Liver (tissue), 9 donors: ENCODE data around the gene JMJD4. TPM values are rescaled to one million over a fixed set of nuclear protein-coding genes. Genes with fewer than 3 reads are reported as not detected.

Experiments
- DNase-seq: peaks from one replicate; pipeline ENCODE4 v3.0.0-alpha.2; 2017; ENCODE audit warnings: low spot score
- H3K27ac ChIP-seq, 2 donors: one replicate each; pipeline ENCODE4 v1.7.0; 2013; ENCODE audit warnings: inconsistent platforms in 2 of 2, low read length in 2 of 2, control low read depth in 1 of 2, low read depth in 1 of 2, mild to moderate bottlenecking in 1 of 2
- H3K27me3 ChIP-seq, 4 donors: one replicate each; pipeline versions ENCODE4 v1.6.1 to v1.7.0; 2013; ENCODE audit warnings: low read length in 3 of 4, inconsistent platforms in 1 of 4, mild to moderate bottlenecking in 1 of 4, moderate library complexity in 1 of 4; ENCODE audit not compliant: control insufficient read depth in 4 of 4, insufficient read depth in 4 of 4
- H3K36me3 ChIP-seq, 4 donors: one replicate each; pipeline versions ENCODE4 v1.6.1 to v1.7.0; 2013; ENCODE audit warnings: low read length in 3 of 4, mild to moderate bottlenecking in 3 of 4, low read depth in 1 of 4, moderate library complexity in 1 of 4; ENCODE audit not compliant: control insufficient read depth in 4 of 4, insufficient read depth in 3 of 4
- H3K4me1 ChIP-seq, 4 donors: one replicate each; pipeline versions ENCODE4 v1.6.1 to v1.7.0; 2013; ENCODE audit warnings: low read length in 3 of 4, mild to moderate bottlenecking in 3 of 4, moderate library complexity in 1 of 4; ENCODE audit not compliant: control insufficient read depth in 4 of 4, insufficient read depth in 4 of 4
- H3K4me3 ChIP-seq, 3 donors: one replicate each; pipeline versions ENCODE4 v1.6.1 to v1.7.0; 2013; ENCODE audit warnings: low read length in 3 of 3, control low read depth in 1 of 3, low read depth in 1 of 3, mild to moderate bottlenecking in 1 of 3
- H3K9ac ChIP-seq, 2 donors: one replicate each; pipeline ENCODE4 v1.7.0; 2013; ENCODE audit warnings: low read length in 2 of 2, mild to moderate bottlenecking in 2 of 2, moderate library complexity in 2 of 2, control low read depth in 1 of 2, low read depth in 1 of 2
- H3K9me3 ChIP-seq, 4 donors: one replicate each; pipeline versions ENCODE4 v1.6.1 to v1.7.0; 2013; ENCODE audit warnings: low read length in 3 of 4; ENCODE audit not compliant: control insufficient read depth in 4 of 4
- ATF3 ChIP-seq: IDR thresholded peaks from 2 replicates; pipeline ENCODE4 v1.6.1; 2016; ENCODE audit warnings: antibody characterized with exemption
- CTCF ChIP-seq: fragments of 150-350 bp; IDR thresholded peaks from 2 replicates; pipeline ENCODE4 v1.5.1; 2017; ENCODE audit warnings: improper control_type of control experiment, low read depth, low read length; ENCODE audit not compliant: missing input control
- EGR1 ChIP-seq, 2 donors: IDR thresholded peaks; 2 replicates each; pipeline ENCODE4 v1.6.1; 2016 to 2018; ENCODE audit warnings: antibody characterized with exemption in 2 of 2, low read depth in 2 of 2
- FOXA1 ChIP-seq: IDR thresholded peaks from 2 replicates; pipeline ENCODE4 v1.6.1; 2016; ENCODE audit warnings: antibody characterized with exemption
- FOXA2 ChIP-seq: IDR thresholded peaks from 2 replicates; pipeline ENCODE4 v1.6.1; 2016; ENCODE audit warnings: antibody characterized with exemption
- GABPA ChIP-seq, 2 donors: IDR thresholded peaks in 1 of 2; conservative IDR thresholded peaks in 1 of 2; 2 replicates each; pipeline ENCODE4 v1.6.1; 2016; ENCODE audit warnings: antibody characterized with exemption in 2 of 2, mild to moderate bottlenecking in 1 of 2, moderate library complexity in 1 of 2
- HNF4A ChIP-seq, 2 donors: conservative IDR thresholded peaks; 2 replicates each; pipeline ENCODE4 v1.6.1; 2016; ENCODE audit warnings: antibody characterized with exemption in 2 of 2, mild to moderate bottlenecking in 2 of 2
- HNF4G ChIP-seq: IDR thresholded peaks from 2 replicates; pipeline ENCODE4 v1.6.1; 2016; ENCODE audit warnings: antibody characterized with exemption
- JUND ChIP-seq, 2 donors: IDR thresholded peaks; 2 replicates each; pipeline ENCODE4 v1.6.1; 2016; ENCODE audit warnings: antibody characterized with exemption in 2 of 2
- MAX ChIP-seq: IDR thresholded peaks from 2 replicates; pipeline ENCODE4 v1.6.1; 2016; ENCODE audit warnings: antibody characterized with exemption
- NR2F2 ChIP-seq: IDR thresholded peaks from 2 replicates; pipeline ENCODE4 v1.6.1; 2016; ENCODE audit warnings: antibody characterized with exemption
- RAD21 ChIP-seq, 2 donors: IDR thresholded peaks; 2 replicates each; pipeline ENCODE4 v1.6.1; 2016; ENCODE audit warnings: antibody characterized with exemption in 2 of 2, mild to moderate bottlenecking in 2 of 2
- REST ChIP-seq: IDR thresholded peaks from 2 replicates; pipeline ENCODE4 v1.6.1; 2016; ENCODE audit warnings: antibody characterized with exemption, mild to moderate bottlenecking
- RXRA ChIP-seq, 2 donors: IDR thresholded peaks; 2 replicates each; pipeline ENCODE4 v1.6.1; 2017 to 2018; ENCODE audit warnings: antibody characterized with exemption in 2 of 2, mild to moderate bottlenecking in 1 of 2
- SP1 ChIP-seq: IDR thresholded peaks from 2 replicates; pipeline ENCODE4 v1.6.1; 2018; ENCODE audit warnings: antibody characterized with exemption, mild to moderate bottlenecking
- TAF1 ChIP-seq: conservative IDR thresholded peaks from 2 replicates; pipeline ENCODE4 v1.6.1; 2016; ENCODE audit warnings: antibody characterized with exemption, mild to moderate bottlenecking
- YY1 ChIP-seq: IDR thresholded peaks from 2 replicates; pipeline ENCODE4 v1.6.1; 2016; ENCODE audit warnings: antibody characterized with exemption, mild to moderate bottlenecking
- ZBTB33 ChIP-seq: IDR thresholded peaks from 2 replicates; pipeline ENCODE4 v1.6.1; 2016; ENCODE audit warnings: antibody characterized with exemption
- WGBS: extraction: QIAGEN DNeasy Blood & Tissue Kit; methylation state at CpG from one replicate; pipeline ENCODE4 v1.1.7; 2013; 5-methylcytosine and 5-hydroxymethylcytosine counted together
- polyA plus RNA-seq, 2 donors: library from polyadenylated mRNA; stranded (reverse) in 1 of 2; unstranded in 1 of 2; fragments of 200-250 nt in 1 of 2; fragments of >200 nt in 1 of 2; fragmentation: Nextera tagmentation in 1 of 2; extraction: Ambion mirVana in 1 of 2; gene quantifications; one replicate each; pipeline versions ENCODE4 v1.2.1 to v1.2.3, GENCODE V29; 2013 to 2015
- total RNA-seq, 2 donors: library from RNA; depleted of rRNA; stranded (reverse); fragments of >200 nt; gene quantifications; one replicate each; pipeline ENCODE4 v1.2.3, GENCODE V29; 2014
- donor health status: healthy.
- donor health status: healthy.
- donor health status: healthy.
- donor health status: healthy.
- donor health status: healthy.

The JMJD4 gene
- total and polyA plus RNA-seq, 4 donors: 12.4 to 22.1 (median 14.1) TPM

GRCh38 chr1:227740401-227740960 is 5.4 kb upstream of the JMJD4 start:
- WGBS: 73% methylated on average over 3 of the region's 3 CpGs
- TF ChIP-seq ZBTB33 (no peak), HNF4G (no peak), NR2F2 (no peak), GABPA (IDR thresholded peaks at IDR 0.05 in 1 of 2, conservative IDR thresholded peaks at IDR 0.05 in 1 of 2) (no peak), ATF3 (no peak), FOXA2 (no peak), RAD21 (IDR thresholded peaks at IDR 0.05) (no peak), RXRA (IDR thresholded peaks at IDR 0.05) (no peak), JUND (IDR thresholded peaks at IDR 0.05) (no peak), TAF1 (no peak), CTCF (no peak), HNF4A (conservative IDR thresholded peaks at IDR 0.05) (no peak), YY1 (no peak), EGR1 (IDR thresholded peaks at IDR 0.05; ENCODE audit: low read depth in 2 of 2) (no peak), SP1 (no peak), FOXA1 (no peak), REST (no peak), MAX (no peak)
- Histone ChIP-seq H3K9me3 (no peaks in the 10 kb centered on the region), H3K9ac (no peak overlapping the region), H3K36me3 (no peaks in the 10 kb centered on the region), H3K27ac (no peak overlapping the region), H3K4me1 (peaks cover 3 to 11% (median 7%) of the 10 kb centered on the region in 4 donors), H3K4me3 (no peak overlapping the region), H3K27me3 (no peaks in the 10 kb centered on the region)
- no peak for DNase-seq
